Stimulated activated CD8-positive, alpha-beta memory T cell treated with anti-CD3 and anti-CD28 coated beads, Interleukin-4, amount 100 ng/mL, for 24 hours (primary cell): ENCODE data around the gene PRKCE.

ENCODE experiments used
- DNase-seq: peaks from one replicate; pipeline ENCODE4 v3.0.0-alpha.2; 2020; ENCODE audit warnings: low read depth

Gene PRKCE

DNA sequence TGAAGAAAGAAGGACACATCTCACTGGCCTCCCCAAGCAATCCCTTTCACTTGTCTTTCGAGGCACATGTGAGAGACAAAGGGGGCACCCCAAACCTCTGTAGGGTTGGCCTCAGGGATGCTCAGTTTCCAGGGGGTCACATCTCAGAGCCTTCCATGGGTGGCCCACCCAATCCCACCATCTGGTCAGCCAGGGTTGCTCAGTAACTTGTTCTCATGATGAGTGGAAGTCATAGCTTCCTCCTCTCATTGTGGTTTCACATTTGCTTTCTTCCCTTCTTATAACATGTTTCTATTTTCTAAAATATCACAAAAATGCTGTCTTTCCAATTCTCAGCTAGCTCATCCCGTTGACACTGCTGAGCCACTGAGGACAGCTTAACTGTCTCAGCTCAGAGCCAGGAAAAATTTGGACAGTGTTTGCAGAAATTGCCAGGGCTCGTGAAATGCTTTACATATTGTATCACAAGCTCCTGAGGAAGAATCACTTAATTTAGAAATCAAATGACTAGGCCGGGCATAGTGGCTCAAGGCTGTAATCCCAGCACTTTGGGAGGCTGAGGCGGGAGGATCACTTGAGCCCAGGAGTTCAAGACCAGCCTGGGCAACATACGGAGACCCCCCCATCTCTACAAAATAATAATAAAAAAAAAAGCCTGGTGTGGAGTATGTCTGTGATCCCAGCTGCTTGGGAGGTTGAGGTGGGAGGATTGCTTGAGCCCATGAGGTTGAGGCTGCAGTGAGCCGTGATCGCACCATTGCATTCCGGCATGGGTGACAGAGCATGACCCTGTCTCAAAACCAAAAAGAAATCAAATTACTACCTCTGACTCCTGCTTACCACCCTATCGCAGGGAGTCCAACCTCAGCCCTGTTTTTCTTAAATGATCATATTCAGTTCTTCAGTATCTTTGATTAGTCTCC, 129.3 kb downstream of the PRKCE start:
- DNase-seq: no peak

DNA sequence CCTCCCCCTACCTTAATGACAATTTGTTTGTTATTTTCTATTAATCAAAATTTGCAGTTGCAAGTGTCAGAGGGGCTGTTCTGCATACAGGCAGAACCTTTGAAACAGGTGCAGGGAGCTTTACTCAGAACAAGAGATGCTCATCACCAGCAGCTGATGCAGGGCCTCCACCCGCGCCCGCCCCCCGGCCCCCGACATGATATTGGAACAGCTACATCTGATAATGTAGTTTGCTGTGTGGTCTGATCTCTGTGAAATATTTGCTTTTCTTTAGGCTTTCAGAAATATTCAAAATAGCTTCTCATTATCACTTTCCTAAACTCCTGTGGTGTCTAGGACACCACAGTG, 130.0 kb downstream of the PRKCE start:
- DNase-seq: no peak

DNA sequence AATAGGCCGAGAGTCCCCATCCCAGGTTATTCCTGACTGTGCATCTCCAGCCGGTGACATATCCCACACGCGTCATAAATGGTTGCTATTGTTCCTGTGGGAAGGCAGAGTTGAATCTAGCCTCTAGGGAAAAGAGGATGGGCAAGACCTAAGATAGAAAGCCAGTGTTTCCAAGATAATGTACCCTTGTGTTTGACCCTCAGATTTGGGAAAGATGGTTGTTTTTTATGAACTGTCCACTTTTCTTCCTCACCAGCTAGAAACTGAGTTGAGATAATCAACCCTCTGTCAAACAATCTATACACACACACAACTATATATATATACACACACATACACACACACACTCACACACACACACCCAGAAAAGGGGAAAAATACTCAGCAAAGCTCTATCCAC, 131.0 kb downstream of the PRKCE start:
- no peak for DNase-seq

GRCh38 chr2:45782986-45783385, 131.5 kb downstream of the PRKCE start:
- DNase-seq: no peak

DNA sequence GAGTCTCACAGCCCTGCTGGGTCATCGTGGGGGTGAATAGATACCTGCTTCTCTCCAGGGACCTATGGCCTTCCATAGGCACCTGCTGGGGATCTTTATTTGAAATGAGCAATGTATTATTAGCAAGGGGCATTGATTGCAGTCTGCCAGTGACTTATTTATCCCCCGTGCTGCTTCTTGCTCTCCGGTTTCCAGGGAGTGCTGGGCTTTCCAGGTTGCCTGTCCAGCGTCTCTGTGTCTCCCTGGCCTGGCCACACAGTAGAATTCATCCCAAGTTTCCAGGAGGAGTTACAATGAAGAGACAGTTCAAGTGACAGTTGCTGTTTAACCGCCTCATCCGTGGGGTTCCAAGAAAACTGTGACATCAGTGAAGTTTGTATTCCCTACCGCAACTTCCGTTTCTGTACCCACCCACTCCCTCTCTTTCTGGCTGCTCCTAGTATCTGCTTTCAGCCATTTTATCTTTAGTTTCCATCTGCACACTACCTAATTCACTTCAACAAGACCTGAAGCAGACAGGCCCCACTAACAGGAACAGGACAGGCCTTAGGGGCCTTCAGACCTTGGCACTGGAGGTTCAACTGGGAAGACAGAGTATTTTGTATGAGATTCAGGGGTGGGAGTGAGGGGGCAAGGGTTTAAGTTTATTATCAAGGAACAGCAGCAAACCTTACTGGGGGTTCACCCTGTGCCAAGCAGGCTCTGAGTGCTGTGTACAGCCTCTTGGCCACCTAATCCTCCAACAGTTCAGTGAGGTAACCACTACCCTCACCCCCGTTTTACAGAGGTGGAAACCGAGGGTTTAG, 134.8 kb downstream of the PRKCE start:
- no peak for DNase-seq

GRCh38 chr2:45786836-45787357, 135.4 kb downstream of the PRKCE start:
- DNase-seq: no peak

DNA sequence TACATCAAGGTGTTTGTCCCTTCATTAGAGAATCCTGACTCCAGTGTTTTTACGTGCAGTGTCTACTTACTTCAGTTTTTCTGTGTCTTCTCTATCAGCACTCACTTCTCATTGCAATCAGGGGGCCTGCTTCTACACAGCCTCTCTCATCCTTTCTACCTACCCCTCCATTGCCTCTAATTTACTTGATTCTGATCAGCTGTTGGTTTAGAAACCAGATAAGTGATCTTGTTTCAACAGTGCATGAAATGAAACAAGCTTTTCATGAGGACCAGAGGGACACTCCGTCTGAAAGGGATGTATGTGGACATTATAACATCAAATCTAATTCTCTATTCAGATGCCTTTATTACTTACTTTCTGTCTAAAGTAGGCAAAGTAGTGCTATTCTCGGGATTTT, 136.9 kb downstream of the PRKCE start:
- DNase-seq: no peak

DNA sequence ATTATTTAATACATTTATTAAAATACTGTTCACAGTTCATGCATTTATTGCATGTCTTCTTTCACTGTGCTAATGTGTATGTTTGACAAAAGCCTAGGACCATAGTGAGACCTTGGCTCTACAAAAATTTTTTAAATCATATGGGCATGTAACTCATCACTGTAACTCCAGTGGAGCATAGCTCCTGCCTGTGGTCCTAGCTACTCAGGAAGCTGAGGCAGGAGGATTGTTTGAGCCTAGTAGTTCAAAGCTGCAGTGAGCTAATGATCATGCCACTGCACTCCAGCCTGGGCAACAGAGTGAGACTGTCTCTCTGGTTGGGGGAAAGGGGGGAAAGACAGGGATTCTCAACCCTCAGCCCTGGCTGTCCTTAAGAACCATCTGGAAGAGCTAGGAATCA, 137.8 kb downstream of the PRKCE start:
- DNase-seq: no peak

GRCh38 chr2:45789961-45790723, 138.7 kb downstream of the PRKCE start:
- DNase-seq: no peak

GRCh38 chr2:45793305-45793962, 142.0 kb downstream of the PRKCE start:
- no peak for DNase-seq

DNA sequence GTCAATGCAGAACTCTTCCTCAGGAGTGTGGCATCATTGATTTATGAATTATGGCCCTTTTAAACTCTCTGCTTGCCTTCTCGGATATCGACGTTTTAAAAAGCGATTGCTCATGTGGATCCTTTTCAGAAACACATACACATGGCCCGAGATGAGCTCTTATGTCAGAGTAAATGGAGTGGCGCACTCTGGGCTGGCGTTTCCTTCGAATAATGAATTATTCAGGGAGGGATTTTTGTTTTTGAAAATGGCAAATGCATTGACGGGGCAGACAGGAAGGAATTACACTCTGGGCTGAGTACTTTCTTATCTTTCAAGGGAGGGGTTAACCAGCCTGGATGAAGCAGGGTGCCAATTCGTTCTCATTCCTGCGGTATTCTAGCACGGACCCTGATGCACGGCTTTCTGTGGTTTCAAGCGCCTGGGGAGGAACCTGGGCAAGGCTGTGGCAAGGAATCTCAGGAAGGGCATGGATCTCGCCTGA, 142.7 kb downstream of the PRKCE start:
- no peak for DNase-seq

- DNase-seq: no peak
These were observed 145.0 kb downstream of the PRKCE start for GRCh38 chr2:45796500-45796899.

GRCh38 chr2:45797451-45798230, 146.2 kb downstream of the PRKCE start:
- no peak for DNase-seq

- no peak for DNase-seq
These were observed 148.4 kb downstream of the PRKCE start for GRCh38 chr2:45799679-45800381.

DNA sequence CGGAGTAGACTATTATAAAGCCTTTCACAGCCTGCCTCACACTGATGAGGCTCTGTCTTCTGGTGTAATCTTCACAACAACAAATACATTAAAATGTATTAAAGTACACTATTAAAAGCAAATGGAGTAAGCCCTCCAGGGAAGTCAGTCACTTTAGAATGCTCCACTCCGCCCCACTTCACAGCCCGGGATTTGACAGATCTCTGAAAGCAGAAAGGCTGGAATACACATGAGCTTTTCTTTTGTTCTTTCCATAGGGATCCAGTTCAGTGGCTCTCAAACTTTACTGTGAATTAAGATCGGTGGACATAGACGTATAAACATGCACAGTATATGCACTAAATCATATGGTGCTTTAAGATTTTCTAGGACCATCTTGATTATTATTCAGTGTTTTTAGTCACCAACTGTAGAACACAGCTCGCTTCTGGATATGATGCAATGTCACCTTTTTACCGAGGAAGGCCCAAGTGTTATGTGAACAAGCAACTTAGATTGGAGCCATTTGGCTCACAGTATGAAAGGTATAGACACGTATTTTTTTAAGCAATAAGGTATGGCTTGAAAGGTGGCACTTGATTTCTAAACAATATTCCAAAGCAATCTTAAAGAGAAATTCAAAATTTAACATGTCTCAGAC, 151.1 kb downstream of the PRKCE start:
- no peak for DNase-seq

DNA sequence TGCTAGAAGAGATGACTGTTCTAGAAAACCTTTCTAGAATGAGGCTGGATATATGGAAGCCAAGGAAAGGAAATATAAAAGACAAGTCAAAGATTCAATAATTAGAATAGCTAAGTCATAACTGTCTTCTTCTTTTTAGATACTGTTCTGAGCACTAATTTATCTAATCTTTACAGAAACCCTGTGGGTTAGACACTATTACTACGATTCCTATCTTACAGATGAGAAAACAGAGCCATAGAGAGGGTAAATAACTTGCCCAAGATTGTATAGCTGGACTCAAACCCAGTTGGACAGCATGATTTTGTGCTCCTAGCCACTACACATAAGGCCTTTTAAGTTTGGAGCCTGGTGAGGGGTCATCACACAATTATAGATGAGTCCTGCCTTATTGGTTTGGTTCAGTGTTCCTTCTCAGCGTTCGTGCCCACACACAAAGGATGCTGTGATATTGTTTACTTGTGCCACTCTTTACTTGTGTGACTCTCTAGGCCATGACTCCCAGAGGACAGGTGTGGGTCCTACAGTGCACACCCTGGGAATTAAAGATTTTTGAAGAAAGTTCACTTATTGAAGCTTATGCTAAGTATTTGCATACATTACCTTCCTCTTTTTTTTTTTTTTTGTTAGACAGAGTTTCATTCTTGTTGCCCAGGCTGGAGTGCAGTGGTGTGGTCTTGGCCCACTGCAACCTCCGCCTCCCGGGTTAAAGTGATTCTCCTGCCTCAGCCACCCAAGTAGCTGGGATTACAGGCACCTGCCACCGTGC, 153.7 kb downstream of the PRKCE start:
- no peak for DNase-seq

GRCh38 chr2:45806563-45807358, 155.3 kb downstream of the PRKCE start:
- DNase-seq: no peak

GRCh38 chr2:45808294-45808800, 156.9 kb downstream of the PRKCE start:
- DNase-seq: no peak
